IPS-NIHi7 (cell line): ENCODE data around the gene SIT1.
A peak's percentile ranks its signal among the peaks of the same experiment; 100 is the strongest.

Experiments
- DNase-seq: peaks from one replicate; pipeline ENCODE4 v3.0.0; 2012; ENCODE audit warnings: mixed read lengths; ENCODE audit errors: extremely low spot score

The SIT1 gene, protein sequence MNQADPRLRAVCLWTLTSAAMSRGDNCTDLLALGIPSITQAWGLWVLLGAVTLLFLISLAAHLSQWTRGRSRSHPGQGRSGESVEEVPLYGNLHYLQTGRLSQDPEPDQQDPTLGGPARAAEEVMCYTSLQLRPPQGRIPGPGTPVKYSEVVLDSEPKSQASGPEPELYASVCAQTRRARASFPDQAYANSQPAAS

GRCh38 chr9:35650341-35651158, at the start of gene SIT1:
Gene SIT1, minus strand, starts transcription at chr9:35650931. Its CDS starts 78 bp downstream, at chr9:35650853.
- no peak for DNase-seq

GRCh38 chr9:35700031-35700430, 49.3 kb upstream of the SIT1 start:
- DNase-seq: no peak

DNA sequence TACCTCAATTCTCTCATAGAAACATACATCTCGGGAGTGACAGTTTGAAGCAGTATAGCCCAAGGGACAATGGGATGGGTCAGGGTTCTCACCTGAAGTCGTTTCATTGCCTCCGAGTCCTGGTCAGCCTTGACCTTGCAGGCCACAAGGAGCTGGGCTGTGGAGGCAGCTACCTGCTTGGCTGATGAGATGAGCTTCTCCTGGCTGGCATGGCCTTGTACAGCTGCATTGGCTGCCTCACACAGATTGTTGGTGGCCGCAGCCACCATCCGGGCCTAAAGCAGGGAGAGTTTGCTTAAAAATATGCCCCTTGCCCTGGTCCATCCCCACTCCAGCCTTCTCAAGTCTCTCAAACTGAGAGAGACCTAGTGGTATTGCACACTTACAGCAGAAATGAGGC, 47.5 kb upstream of the SIT1 start:
- DNase-seq: no peak

- DNase-seq: no peak
Observed at GRCh38 chr9:35697486-35697885, 46.8 kb upstream of the SIT1 start.

GRCh38 chr9:35696520-35697215, 45.9 kb upstream of the SIT1 start:
- DNase-seq: peak; percentile 85

DNA sequence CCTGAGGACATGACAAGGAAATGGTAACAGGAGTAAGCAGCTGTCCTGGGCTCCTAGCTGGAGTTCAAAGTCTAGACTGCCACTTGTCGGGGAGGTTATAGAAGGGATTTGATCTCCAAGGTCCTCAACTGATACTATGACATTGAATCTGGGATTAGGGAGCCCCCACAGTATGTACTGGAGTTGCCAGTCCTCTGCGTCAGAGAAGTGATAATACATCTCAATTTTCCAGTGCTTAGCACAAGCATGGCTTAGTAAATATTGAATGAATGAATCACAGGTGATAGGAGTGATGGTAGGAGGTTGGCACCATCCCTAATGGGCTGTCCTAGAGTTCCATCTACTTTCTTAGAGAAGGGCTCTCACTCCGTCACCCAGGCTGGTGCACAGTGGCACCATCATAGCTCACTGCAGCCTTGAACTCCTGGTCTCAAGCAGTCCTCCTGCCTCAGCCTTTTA, 45.2 kb upstream of the SIT1 start:
- DNase-seq: no peak

DNA sequence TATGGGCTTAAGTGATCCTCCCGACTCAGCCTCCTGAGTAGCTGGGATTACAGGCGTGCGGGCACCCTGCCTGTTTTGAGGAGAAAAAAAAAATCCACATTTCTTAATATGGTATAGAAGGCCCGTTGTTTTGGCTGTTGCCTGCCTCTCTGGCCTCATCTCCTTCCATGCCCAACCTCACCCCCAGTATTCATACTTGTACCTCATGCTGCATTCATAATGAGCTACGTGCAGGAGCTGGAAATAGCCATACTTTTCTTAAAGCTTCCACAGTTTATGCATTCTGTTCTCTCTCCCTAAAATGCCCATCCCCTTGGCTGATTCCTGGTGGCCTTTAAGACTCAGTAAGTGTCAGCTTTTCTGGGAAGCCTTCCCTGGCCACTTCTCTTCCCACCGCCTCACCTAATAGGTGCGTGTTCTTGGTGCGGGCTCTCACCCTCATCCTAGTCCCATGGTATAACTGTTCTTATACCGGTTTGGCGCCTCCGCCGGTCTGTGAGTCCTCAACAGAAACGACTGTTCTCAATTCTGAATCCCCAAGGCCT, 41.1 kb upstream of the SIT1 start:
- DNase-seq: no peak

DNA sequence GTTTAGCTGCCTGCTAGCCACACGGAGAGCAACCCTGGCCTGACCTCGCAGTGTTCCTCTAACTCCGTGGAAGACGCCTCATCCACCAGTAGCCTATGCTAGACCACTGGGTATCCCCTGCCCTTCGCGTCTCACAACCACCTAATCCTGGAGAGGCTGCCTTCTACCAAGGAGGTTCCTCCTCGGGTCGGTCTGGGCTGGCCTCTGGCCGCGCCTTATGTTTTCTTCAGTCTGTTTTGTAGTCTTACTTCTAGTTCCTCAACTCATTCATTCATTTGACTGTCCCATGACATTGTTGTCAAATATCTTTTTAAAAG, 40.6 kb upstream of the SIT1 start:
- DNase-seq: peak; percentile 54

GRCh38 chr9:35690614-35691333, 40.0 kb upstream of the SIT1 start:
- peak; percentile 74 for DNase-seq

GRCh38 chr9:35690294-35690613, 39.5 kb upstream of the SIT1 start:
- peak; percentile 65 for DNase-seq

DNA sequence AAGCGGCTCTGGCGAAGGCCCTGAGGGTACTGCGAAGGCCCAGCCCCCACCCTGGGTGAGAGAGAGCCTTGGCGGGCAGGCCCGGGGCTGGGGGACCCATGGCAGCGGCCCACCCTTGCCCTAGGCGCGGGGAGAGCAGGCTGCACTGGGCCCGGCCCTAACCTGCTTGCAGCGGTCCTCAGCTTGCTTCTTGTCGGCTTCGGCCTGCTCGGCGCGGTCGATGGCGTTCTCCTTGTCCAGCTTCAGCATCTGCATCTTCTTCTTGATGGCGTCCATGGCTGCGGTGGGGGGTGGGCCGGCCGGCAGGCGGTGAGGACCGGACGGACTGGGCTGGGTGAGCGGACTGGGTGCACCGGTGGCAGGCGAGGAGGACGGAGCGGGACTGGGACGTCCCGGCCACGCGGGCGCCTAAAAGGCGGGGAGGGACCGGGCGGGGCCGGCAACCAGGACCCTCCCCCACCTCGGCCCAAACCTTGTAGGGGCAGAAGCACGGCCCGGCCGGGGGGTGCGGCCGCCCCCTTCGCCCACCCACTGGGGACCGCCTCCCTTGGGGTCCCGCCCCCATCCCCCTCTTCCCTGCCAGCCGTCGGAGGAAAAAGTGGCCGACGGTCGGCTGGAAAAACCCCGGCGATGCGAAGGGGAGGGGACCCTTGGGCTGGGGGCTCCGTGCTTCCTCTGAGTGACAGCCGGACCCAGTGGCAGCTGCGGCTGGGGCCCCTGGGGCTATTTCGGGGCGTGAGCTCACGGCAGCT, 39.0 kb upstream of the SIT1 start, which contains the start of gene TPM2:
TSS of gene TPM2 (minus strand) at position 384 of the 752 bp plus-strand sequence. CDS start at position 276, 108 bp downstream.
- DNase-seq: peak; percentile 83

- DNase-seq: no peak
Observed at GRCh38 chr9:35688558-35689541, 38.1 kb upstream of the SIT1 start.

GRCh38 chr9:35687972-35688557, 37.3 kb upstream of the SIT1 start:
- DNase-seq: no peak

DNA sequence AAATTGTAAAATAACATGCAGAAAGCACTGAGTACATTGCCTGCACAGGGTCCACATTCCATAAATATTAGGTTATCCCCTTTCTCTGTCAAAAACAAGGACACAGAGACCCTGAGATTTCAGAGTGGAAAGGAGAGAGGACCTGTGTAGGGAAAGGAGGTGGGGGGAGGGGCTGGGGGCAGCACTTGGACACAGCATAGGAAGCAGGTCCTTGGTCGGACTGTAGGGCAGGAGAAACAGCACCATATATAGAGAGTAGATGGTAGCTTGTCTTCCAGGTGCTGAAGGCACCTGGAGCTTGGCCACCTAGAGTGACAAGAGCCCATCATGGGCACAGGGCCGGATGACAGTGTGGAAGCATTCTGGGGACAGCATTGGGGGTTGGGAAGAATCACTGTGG, 36.6 kb upstream of the SIT1 start:
- no peak for DNase-seq

- DNase-seq: no peak
Observed at GRCh38 chr9:35686222-35687203, 35.8 kb upstream of the SIT1 start.

DNA sequence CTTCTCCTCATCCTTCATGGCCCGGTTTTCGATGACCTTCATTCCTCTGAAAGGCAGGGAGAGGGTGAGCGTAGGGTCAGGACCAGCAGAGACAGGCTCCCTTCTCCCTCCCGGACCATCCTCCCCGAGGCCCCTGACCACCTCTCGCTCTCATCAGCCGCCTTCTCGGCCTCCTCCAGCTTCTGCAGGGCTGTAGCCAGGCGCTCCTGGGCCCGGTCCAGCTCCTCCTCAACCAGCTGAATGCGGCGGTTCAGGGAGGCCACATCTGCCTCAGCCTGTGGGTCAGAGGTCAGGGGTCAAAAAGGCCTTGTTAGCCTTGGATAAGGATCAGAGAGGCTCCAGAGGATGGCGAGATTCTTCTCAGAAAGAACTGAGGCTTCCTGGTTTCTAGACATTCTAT, 34.8 kb upstream of the SIT1 start:
- no peak for DNase-seq

GRCh38 chr9:35684921-35685320, 34.2 kb upstream of the SIT1 start:
- DNase-seq: no peak

GRCh38 chr9:35683323-35683722, 32.6 kb upstream of the SIT1 start:
- no peak for DNase-seq
